OCI-LY1 (cell line): ENCODE measurements around the gene ZDHHC6.

Experiments used
- H2AFZ ChIP-seq: fragments of 200-600 bp; sonication (generic), shearing (Covaris generic); 2 replicates; pipeline ENCODE4 v1.6.0; 2014; ENCODE audit warnings: antibody characterized with exemption, mild to moderate bottlenecking, low read length
- H3F3A ChIP-seq: fragments of 200-600 bp; sonication (generic), shearing (Covaris generic); 2 replicates; pipeline ENCODE4 v1.6.0; 2014; ENCODE audit warnings: mild to moderate bottlenecking, antibody characterized with exemption, low read length, moderate library complexity; ENCODE audit not compliant: insufficient read depth
- H3K27ac ChIP-seq: fragments of 200-600 bp; sonication (generic); 2 replicates; pipeline ENCODE4 v1.5.1; 2014; ENCODE audit warnings: low read length, mixed run types, mild to moderate bottlenecking, low read depth; ENCODE audit not compliant: poor library complexity, severe bottlenecking
- H3K27me3 ChIP-seq: fragments of 200-600 bp; sonication (generic); 2 replicates; pipeline ENCODE4 v1.6.0; 2014; ENCODE audit warnings: antibody characterized with exemption, mild to moderate bottlenecking, low read length, moderate library complexity; ENCODE audit not compliant: insufficient read depth
- H3K36me3 ChIP-seq: fragments of 200-600 bp; sonication (generic); 2 replicates; pipeline ENCODE4 v1.6.1; 2014; ENCODE audit warnings: mild to moderate bottlenecking, antibody characterized with exemption, low read length, moderate library complexity, mixed read lengths; ENCODE audit not compliant: insufficient read depth
- H3K4me1 ChIP-seq: fragments of 200-600 bp; sonication (generic); 2 replicates; pipeline ENCODE4 v1.5.1; 2014; ENCODE audit warnings: mild to moderate bottlenecking, low read length, moderate library complexity; ENCODE audit not compliant: insufficient read depth, severe bottlenecking
- H3K4me2 ChIP-seq: fragments of 200-600 bp; sonication (generic), shearing (Covaris generic); 2 replicates; pipeline ENCODE4 v1.6.1; 2014; ENCODE audit warnings: low read length
- H3K4me3 ChIP-seq: fragments of 200-600 bp; sonication (generic); 2 replicates; pipeline ENCODE4 v1.5.1; 2014; ENCODE audit warnings: low read length, low read depth, mild to moderate bottlenecking, mixed read lengths; ENCODE audit not compliant: poor library complexity, severe bottlenecking
- H3K79me2 ChIP-seq: fragments of 200-600 bp; shearing (Covaris generic); 2 replicates; pipeline ENCODE4 v1.6.1; 2016; ENCODE audit warnings: mixed run types, low read length, mixed read lengths; ENCODE audit not compliant: insufficient read depth
- H3K9ac ChIP-seq: fragments of 200-600 bp; sonication (generic), shearing (Covaris generic); 2 replicates; pipeline ENCODE4 v1.6.1; 2014; ENCODE audit warnings: mild to moderate bottlenecking, low read length, mixed read lengths
- H3K9me2 ChIP-seq: fragments of 200-600 bp; sonication (generic), shearing (Covaris generic); 2 replicates; pipeline ENCODE4 v1.6.1; 2014; ENCODE audit warnings: low read depth, mild to moderate bottlenecking, low read length, mixed read lengths
- H3K9me3 ChIP-seq: fragments of 200-600 bp; shearing (Covaris generic); 2 replicates; pipeline ENCODE4 v1.6.1; 2014; ENCODE audit warnings: low read length, mixed read lengths
- H4K20me1 ChIP-seq: fragments of 200-600 bp; sonication (generic), shearing (Covaris generic); 2 replicates; pipeline ENCODE4 v1.6.0; 2016; ENCODE audit warnings: mild to moderate bottlenecking, low read length; ENCODE audit not compliant: insufficient read depth
- CTCF ChIP-seq: fragments of 200-600 bp; sonication (generic), shearing (Covaris generic); IDR thresholded peaks from 2 replicates; pipeline ENCODE4 v1.5.1; 2017; ENCODE audit warnings: mild to moderate bottlenecking, antibody characterized with exemption, low read length, moderate library complexity, mixed read lengths
- EZH2 ChIP-seq: fragments of 200-600 bp; sonication (generic), shearing (Covaris generic); IDR thresholded peaks from 2 replicates; pipeline ENCODE4 v1.8.0; 2017; ENCODE audit warnings: borderline replicate concordance, mixed run types, mild to moderate bottlenecking, antibody characterized with exemption, low read length, moderate library complexity, mixed read lengths

Gene ZDHHC6

GRCh38 chr10:112395809-112396530, 50.7 kb downstream of the ZDHHC6 start:
- Histone ChIP-seq H3K9me2 (no peaks in the 10 kb centered on the region), H3K4me1 (no peaks in the 10 kb centered on the region), H3K9me3 (no peaks in the 10 kb centered on the region), H3K36me3 (peaks cover 43% of the 10 kb centered on the region), H2AFZ (no peak overlapping the region), H4K20me1 (no peaks in the 10 kb centered on the region), H3K4me2 (no peak overlapping the region), H3K79me2 (no peaks in the 10 kb centered on the region), H3F3A (no peaks in the 10 kb centered on the region), H3K4me3 (no peak overlapping the region), H3K27me3 (no peaks in the 10 kb centered on the region), H3K9ac (no peak overlapping the region), H3K27ac (no peak overlapping the region)
- TF ChIP-seq CTCF (no peak), EZH2 (no peak)

- H3K4me1 ChIP-seq: peaks cover 3% of the 10 kb centered on the region
- no peak overlapping the region for H3K4me2 ChIP-seq
- H3F3A ChIP-seq: no peaks in the 10 kb centered on the region
- H3K9ac ChIP-seq: no peak overlapping the region
- H3K27ac ChIP-seq: no peak overlapping the region
- no peak overlapping the region for H3K4me3 ChIP-seq
- no peaks in the 10 kb centered on the region for H3K9me3 ChIP-seq
- H3K27me3 ChIP-seq: no peaks in the 10 kb centered on the region
- no peaks in the 10 kb centered on the region for H4K20me1 ChIP-seq
- H2AFZ ChIP-seq: no peak overlapping the region
- H3K79me2 ChIP-seq: no peaks in the 10 kb centered on the region
- TF ChIP-seq CTCF (no peak), EZH2 (no peak)
- H3K9me2 ChIP-seq: no peaks in the 10 kb centered on the region
- peaks cover 37% of the 10 kb centered on the region for H3K36me3 ChIP-seq
These were observed 52.2 kb downstream of the ZDHHC6 start for GRCh38 chr10:112394475-112394875.

- Histone ChIP-seq H3F3A (no peaks in the 10 kb centered on the region), H3K9me2 (no peaks in the 10 kb centered on the region), H3K9ac (no peak overlapping the region), H3K27me3 (no peaks in the 10 kb centered on the region), H3K4me2 (no peak overlapping the region), H4K20me1 (no peaks in the 10 kb centered on the region), H3K79me2 (no peaks in the 10 kb centered on the region), H2AFZ (no peak overlapping the region), H3K36me3 (peaks cover 31% of the 10 kb centered on the region), H3K4me3 (no peak overlapping the region), H3K27ac (no peak overlapping the region), H3K9me3 (no peaks in the 10 kb centered on the region), H3K4me1 (peaks cover 9% of the 10 kb centered on the region)
- no peak for TF ChIP-seq CTCF
- TF ChIP-seq EZH2: no peak
These were observed 52.9 kb downstream of the ZDHHC6 start for GRCh38 chr10:112393827-112394226.
